HG02938 (cell line): Measurements from ENCODE around the gene HDHD2.
"Not testable (repeated sequence)": the region's sequence is repeated elsewhere in the genome, so short reads cannot be mapped to it uniquely, and the experiment has no call there.

Experiments
- ATAC-seq: cut with Tn5 transposase; IDR thresholded peaks from one replicate; pipeline ENCODE4 v1.9.1; 2021; ENCODE audit warnings: mild to moderate bottlenecking, moderate library complexity; ENCODE audit not compliant: unreplicated experiment

The HDHD2 gene

GRCh38 chr18:47150029-47150823 is at the start of gene HDHD2:
Gene HDHD2, minus strand, starts transcription at chr18:47150500. Its CDS starts 14,061 bp downstream, at chr18:47136439.
- peak; percentile 66 for ATAC-seq

- ATAC-seq: not testable (repeated sequence)
Measured at GRCh38 chr18:47195961-47196360, 45.7 kb upstream of the HDHD2 start.

- no peak for ATAC-seq
Measured at GRCh38 chr18:47191961-47192360, 41.7 kb upstream of the HDHD2 start.

GRCh38 chr18:47187721-47188120 is 37.4 kb upstream of the HDHD2 start:
- ATAC-seq: no peak

- no peak for ATAC-seq
Measured at GRCh38 chr18:47184419-47185050, 34.2 kb upstream of the HDHD2 start.

GRCh38 chr18:47182156-47182555 is 31.9 kb upstream of the HDHD2 start:
- not testable (repeated sequence) for ATAC-seq

GRCh38 chr18:47180765-47181164 is 30.5 kb upstream of the HDHD2 start:
- no peak for ATAC-seq

- no peak for ATAC-seq
Measured at GRCh38 chr18:47179520-47179919, 29.2 kb upstream of the HDHD2 start.

GRCh38 chr18:47175898-47176575 is 25.7 kb upstream of the HDHD2 start, which contains the start of gene IER3IP1:
Gene IER3IP1, minus strand, starts transcription at chr18:47176364. Its CDS starts 87 bp downstream, at chr18:47176277.
- ATAC-seq: peak; percentile 74

- ATAC-seq: peak; percentile 20
Measured at GRCh38 chr18:47175283-47175897, 25.1 kb upstream of the HDHD2 start.

GRCh38 chr18:47174545-47175116 is 24.3 kb upstream of the HDHD2 start:
- ATAC-seq: no peak

- ATAC-seq: no peak
Measured at GRCh38 chr18:47172476-47172875, 22.2 kb upstream of the HDHD2 start.

- ATAC-seq: no peak
Measured at GRCh38 chr18:47168913-47169312, 18.6 kb upstream of the HDHD2 start.

GRCh38 chr18:47168509-47168908 is 18.2 kb upstream of the HDHD2 start:
- no peak for ATAC-seq

- no peak for ATAC-seq
Measured at GRCh38 chr18:47166294-47166693, 16.0 kb upstream of the HDHD2 start.

GRCh38 chr18:47163241-47163640 is 12.9 kb upstream of the HDHD2 start:
- ATAC-seq: peak; percentile 80

GRCh38 chr18:47160256-47160655 is 10.0 kb upstream of the HDHD2 start:
- no peak for ATAC-seq

GRCh38 chr18:47158404-47158803 is 8.1 kb upstream of the HDHD2 start:
- ATAC-seq: not testable (repeated sequence)

GRCh38 chr18:47151439-47151838 is 1.1 kb upstream of the HDHD2 start:
- no peak for ATAC-seq

GRCh38 chr18:47150824-47151366 is 595 bp upstream of the HDHD2 start:
- peak; percentile 6 for ATAC-seq
